Retinal pigment epithelial cell (primary cell): ENCODE measurements around the gene APC2.
A peak's percentile ranks its signal among the peaks of the same experiment; 100 is the strongest.
"Not testable (repeated sequence)": the region's sequence is repeated elsewhere in the genome, so short reads cannot be mapped to it uniquely, and the experiment has no call there.

Source experiments
- DNase-seq: peaks from one replicate; pipeline ENCODE4 v3.0.0-alpha.2; 2010; ENCODE audit warnings: low read depth
- H3K4me3 ChIP-seq: 2 replicates; pipeline ENCODE4 v1.5.1; 2011; ENCODE audit warnings: mild to moderate bottlenecking, low read length, control low read depth, moderate library complexity
- TF ChIP-seq, protein P1 (sequence below): conservative IDR thresholded peaks from 2 replicates; pipeline ENCODE4 v1.5.1; 2011; ENCODE audit warnings: low read depth, low read length, control low read depth, inconsistent platforms

APC2 gene

DNA sequence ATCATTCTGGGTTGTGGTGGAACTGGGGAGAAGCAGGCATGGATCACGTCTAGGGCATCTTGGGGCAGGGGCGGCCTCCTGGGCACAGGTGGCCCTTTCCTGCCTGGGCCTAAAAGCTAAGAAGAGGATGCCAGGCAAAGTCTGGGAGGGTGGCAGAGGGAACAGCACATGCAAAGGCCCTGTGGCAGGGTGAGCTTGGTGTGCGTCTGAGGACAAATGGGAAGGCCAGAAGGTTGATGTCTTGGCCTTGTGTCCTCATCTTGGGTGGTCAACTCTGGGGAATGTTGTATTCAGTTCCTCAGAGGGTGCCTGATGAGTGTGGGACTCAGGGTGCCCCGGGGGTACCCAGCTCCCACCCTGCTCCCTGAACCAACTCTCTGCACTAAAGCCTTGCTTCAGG, 68.5 kb downstream of the APC2 start:
- TF ChIP-seq, protein P1, sequence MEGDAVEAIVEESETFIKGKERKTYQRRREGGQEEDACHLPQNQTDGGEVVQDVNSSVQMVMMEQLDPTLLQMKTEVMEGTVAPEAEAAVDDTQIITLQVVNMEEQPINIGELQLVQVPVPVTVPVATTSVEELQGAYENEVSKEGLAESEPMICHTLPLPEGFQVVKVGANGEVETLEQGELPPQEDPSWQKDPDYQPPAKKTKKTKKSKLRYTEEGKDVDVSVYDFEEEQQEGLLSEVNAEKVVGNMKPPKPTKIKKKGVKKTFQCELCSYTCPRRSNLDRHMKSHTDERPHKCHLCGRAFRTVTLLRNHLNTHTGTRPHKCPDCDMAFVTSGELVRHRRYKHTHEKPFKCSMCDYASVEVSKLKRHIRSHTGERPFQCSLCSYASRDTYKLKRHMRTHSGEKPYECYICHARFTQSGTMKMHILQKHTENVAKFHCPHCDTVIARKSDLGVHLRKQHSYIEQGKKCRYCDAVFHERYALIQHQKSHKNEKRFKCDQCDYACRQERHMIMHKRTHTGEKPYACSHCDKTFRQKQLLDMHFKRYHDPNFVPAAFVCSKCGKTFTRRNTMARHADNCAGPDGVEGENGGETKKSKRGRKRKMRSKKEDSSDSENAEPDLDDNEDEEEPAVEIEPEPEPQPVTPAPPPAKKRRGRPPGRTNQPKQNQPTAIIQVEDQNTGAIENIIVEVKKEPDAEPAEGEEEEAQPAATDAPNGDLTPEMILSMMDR: no peak
- H3K4me3 ChIP-seq: no peak overlapping the region
- no peak for DNase-seq

DNA sequence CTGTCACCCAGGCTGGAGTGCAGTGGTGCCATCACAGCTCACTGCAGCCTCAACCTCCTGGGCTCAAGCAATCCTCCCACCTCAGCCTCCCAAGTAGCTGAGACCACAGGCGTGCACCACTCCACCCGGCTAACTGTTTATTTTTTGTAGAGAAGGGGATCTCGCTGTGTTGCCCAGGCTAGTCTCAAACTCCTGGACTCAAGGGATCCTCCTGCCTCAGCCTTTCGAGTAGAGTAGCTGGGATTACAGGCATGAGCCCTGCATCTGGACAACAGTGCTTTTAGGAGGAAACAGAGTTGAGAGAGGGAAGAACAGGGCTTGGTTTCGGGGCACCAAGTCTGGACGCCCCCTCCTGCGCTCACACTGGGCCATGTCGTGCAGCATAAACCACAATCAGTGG, 69.9 kb downstream of the APC2 start:
- H3K4me3 ChIP-seq, DNase-seq: not testable (repeated sequence)

DNA sequence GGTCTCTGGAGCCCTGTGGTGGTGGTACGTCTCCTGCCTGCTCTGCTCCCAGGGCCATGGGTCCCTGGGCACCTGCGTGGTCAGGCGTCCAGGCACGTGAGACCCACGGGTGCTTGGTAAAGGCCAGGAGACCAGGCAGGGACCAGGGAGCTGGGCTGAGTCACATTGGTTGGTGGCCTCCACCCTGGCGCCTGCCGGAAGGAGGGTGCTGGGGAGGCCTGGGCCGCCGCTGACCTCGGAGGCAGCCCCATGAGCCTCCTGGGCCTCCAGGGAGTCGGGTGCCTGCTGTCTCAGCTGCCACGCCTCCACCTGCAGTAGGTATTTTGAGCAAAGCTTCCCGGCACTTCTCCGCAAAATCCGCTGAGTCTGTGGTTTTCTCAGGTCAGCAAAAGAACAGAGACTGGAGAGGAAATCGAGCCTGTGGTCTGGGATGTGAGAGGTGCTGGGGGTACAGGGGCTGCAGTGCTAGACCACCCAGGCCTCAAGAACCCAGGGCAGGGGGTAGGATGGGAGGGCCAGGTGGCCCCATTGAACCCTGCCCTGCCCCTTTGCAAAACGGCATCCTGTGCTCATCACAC, 70.4 kb downstream of the APC2 start:
- no peak for DNase-seq
- no peak overlapping the region for H3K4me3 ChIP-seq
- TF ChIP-seq, protein P1: no peak

DNA sequence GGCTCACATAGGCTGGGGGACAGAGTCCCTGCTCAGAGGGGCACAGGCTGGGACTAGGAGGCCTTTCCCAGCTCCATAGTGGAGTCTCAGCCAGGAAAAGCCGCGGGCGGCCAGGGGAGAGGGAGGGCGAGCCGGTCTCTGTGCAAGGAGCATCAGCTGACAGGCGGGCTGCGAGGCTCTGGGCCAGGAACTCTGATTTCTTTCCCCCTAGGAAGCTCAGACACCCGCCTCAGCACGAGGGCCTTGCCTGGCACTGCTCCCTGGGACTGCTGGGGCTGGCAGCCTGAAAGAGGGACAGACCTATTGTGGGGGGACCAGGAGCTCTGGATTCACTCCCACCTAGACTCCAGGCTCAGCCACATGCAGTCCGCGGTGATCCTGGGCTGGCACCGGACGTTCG, 71.7 kb downstream of the APC2 start:
- TF ChIP-seq, protein P1: no peak
- no peak overlapping the region for H3K4me3 ChIP-seq
- DNase-seq: peak; percentile 40

DNA sequence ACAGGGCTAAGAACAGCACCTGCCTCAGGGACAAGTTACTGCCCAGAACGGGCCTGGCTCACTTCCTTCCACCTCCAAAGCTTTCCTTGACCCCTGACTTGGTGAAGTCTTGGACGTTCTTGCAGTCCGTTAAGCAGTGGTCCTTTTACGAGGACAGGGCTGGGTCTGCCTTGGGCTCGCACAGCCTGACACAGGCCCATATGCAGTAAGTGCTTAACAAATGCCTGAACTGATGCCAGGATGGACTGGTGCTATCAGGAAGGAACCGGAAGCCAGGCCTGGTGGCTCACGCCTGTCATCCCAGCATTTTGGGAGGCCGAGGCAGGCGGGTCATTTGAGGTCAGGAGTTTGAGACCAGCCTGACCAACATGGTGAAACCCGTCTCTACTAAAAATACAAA, 72.1 kb downstream of the APC2 start:
- TF ChIP-seq, protein P1: no peak
- H3K4me3 ChIP-seq: no peak overlapping the region
- no peak for DNase-seq

DNA sequence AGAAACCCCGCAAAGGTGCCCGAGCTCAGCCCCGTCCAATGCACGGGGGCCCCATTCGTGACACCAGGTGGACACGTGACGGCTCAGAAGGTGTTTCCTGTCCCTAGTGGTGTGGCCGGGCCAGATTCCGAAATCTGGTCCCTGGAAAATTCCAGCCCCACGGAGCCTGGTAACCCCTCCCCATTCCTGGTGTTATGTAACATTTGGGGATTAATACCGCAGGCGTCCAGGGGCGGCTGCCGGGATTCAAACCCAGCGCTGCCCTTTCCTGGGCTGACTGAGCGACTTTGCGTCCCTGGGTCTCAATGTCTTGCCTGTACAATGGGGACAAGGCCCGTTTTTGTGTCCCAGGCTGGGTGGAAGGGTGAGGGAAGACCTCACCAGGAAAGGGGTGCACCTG, 72.9 kb downstream of the APC2 start:
- no peak overlapping the region for H3K4me3 ChIP-seq
- no peak for DNase-seq
- TF ChIP-seq, protein P1: no peak
